Immature natural killer cell (primary cell): ENCODE measurements around the gene SLC11A1. TPM values are rescaled to one million over a fixed set of nuclear protein-coding genes. Genes with fewer than 3 reads are reported as not detected.

Source experiments
- DNase-seq, 3 donors: peaks; one replicate each; pipeline ENCODE4 v3.0.0; 2022; ENCODE audit warnings: mixed read lengths in 1 of 3
- H3K27ac Mint-ChIP-seq, 6 donors: one replicate each; pipeline ENCODE4 v1.8.0; 2020; ENCODE audit warnings: mixed read lengths in 6 of 6, mild to moderate bottlenecking in 5 of 6, inconsistent platforms in 4 of 6, moderate library complexity in 3 of 6
- H3K27me3 Mint-ChIP-seq, 3 donors: one replicate each; pipeline ENCODE4 v1.8.0; 2020 to 2021; ENCODE audit warnings: low read depth in 3 of 3, mild to moderate bottlenecking in 3 of 3, mixed read lengths in 3 of 3, moderate library complexity in 3 of 3, inconsistent platforms in 1 of 3
- H3K36me3 Mint-ChIP-seq, 3 donors: one replicate each; pipeline ENCODE4 v1.8.0; 2020; ENCODE audit warnings: mixed read lengths in 3 of 3, inconsistent platforms in 2 of 3, mild to moderate bottlenecking in 2 of 3
- H3K4me1 Mint-ChIP-seq, 2 donors: one replicate each; pipeline ENCODE4 v1.8.0; 2020; ENCODE audit warnings: inconsistent platforms in 2 of 2, mild to moderate bottlenecking in 2 of 2, mixed read lengths in 2 of 2, moderate library complexity in 1 of 2
- H3K4me3 Mint-ChIP-seq, 5 donors: one replicate each; pipeline ENCODE4 v1.8.0; 2020; ENCODE audit warnings: mild to moderate bottlenecking in 5 of 5, mixed read lengths in 5 of 5, inconsistent platforms in 3 of 5, moderate library complexity in 3 of 5
- H3K9me3 Mint-ChIP-seq, 6 donors: one replicate each; pipeline ENCODE4 v1.8.0; 2020; ENCODE audit warnings: mild to moderate bottlenecking in 6 of 6, mixed read lengths in 6 of 6, inconsistent platforms in 4 of 6, moderate library complexity in 3 of 6
- polyA plus RNA-seq, 3 donors: library from polyadenylated mRNA; unstranded; fragments of 300-500 nt; fragmentation: Illumina TruSeq; gene quantifications; one replicate each; pipeline ENCODE4 v1.2.3, GENCODE V29; 2021

The SLC11A1 gene
- polyA plus RNA-seq, 3 donors from 2014 or later = 0.66 to 1.8 (median 1.2) TPM

DNA sequence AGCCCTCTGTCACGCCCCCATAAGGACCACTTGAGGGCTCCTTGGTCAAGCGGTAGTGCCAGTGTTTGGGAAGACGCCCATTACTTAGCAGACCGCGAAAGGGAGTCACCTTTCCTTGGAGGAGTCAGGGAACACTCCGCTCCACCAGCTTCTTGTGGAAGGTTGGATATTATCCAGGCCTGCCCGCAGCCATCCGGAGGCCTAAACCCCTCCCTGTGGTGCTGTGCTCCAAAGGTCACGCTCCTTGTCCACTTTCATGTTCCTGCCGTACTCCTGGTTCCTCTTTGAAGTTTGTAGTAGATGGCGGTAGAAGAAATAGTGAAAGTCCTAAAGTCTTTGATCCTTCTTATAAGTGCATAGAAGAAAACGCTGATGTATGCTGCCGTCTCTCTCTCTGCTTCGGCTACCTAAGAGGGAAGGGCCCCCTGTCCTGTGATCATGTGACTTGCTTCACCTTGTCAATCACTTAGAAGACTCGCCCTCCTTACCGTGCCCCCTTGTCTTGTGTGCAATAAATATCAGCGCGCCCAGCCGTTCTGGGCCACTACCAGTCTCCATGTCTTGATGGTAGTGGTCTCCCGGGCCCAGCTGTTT lies 27.1 kb upstream of the SLC11A1 start:
- no peaks in the 10 kb centered on the region for H3K4me1 Mint-ChIP-seq
- H3K4me3 Mint-ChIP-seq = no peak overlapping the region
- no peak overlapping the region for H3K27ac Mint-ChIP-seq
- no peak for DNase-seq
- H3K9me3 Mint-ChIP-seq = peaks cover 0 to 11% (median 6%) of the 10 kb centered on the region in 6 donors
- H3K36me3 Mint-ChIP-seq = peaks cover 0 to 4% (median 4%) of the 10 kb centered on the region in 3 donors
- H3K27me3 Mint-ChIP-seq = peaks cover 0 to 4% (median 2%) of the 10 kb centered on the region in 3 donors

GRCh38 chr2:218357236-218358177 lies 24.6 kb upstream of the SLC11A1 start:
- DNase-seq = no peak
- peak overlapping the region in 1 of 6 donors; percentile 12 for H3K27ac Mint-ChIP-seq
- no peaks in the 10 kb centered on the region for H3K36me3 Mint-ChIP-seq
- H3K4me3 Mint-ChIP-seq = no peak overlapping the region
- H3K27me3 Mint-ChIP-seq = peaks cover 0 to 4% (median 0%) of the 10 kb centered on the region in 3 donors
- H3K4me1 Mint-ChIP-seq = no peaks in the 10 kb centered on the region
- H3K9me3 Mint-ChIP-seq = peaks cover 0 to 3% (median 0%) of the 10 kb centered on the region in 6 donors

DNA sequence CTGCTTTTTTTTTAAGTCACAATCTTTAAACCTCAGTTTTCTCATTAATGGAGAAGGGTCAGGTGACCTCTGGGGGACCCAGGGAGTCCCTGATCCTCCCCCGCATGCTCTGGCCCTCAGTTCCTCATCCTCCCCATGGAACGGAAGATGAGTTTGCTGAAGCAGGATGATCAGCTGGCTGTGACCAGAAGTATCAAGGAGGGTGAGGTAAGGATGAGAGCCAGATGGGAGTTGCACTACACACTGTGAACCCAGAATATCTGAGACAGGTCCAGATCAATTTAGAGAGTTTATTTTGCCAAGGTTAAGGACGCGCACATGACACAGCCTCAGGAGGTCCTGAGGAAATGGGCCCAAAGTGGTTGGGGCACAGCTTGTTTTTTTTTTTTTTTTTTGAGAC lies 21.6 kb upstream of the SLC11A1 start:
- no peak for DNase-seq
- H3K36me3 Mint-ChIP-seq = no peaks in the 10 kb centered on the region
- H3K4me3 Mint-ChIP-seq = no peak overlapping the region
- peaks cover 0 to 4% (median 0%) of the 10 kb centered on the region in 3 donors for H3K27me3 Mint-ChIP-seq
- no peaks in the 10 kb centered on the region for H3K9me3 Mint-ChIP-seq
- H3K4me1 Mint-ChIP-seq = peaks cover 0 to 2% of the 10 kb centered on the region in 2 donors
- no peak overlapping the region for H3K27ac Mint-ChIP-seq

DNA sequence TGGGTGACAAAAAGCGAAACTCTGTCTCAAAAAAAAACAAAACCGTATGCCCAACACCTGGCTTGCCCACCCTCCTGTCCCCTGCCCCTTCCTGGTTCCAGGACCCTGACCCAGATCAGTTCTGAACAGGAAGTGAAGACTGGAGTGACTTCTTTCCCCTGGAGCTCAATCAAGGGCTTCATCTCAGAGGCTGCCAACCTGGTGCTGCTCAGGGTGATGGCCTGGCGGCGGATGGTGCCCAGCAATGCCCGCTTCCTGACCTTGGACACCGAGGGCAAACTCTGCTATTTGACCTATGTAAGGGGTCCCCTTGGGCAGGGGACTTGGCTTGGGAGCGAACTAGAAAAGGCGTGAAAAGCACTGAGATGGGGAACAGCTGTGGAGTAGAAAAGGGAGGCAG lies 19.5 kb upstream of the SLC11A1 start:
- DNase-seq = no peak
- Mint-ChIP-seq H3K36me3 (no peaks in the 10 kb centered on the region), H3K4me1 (peaks cover 7 to 10% of the 10 kb centered on the region in 2 donors), H3K9me3 (no peaks in the 10 kb centered on the region), H3K27ac (peak overlapping the region in 1 of 6 donors; percentile 31), H3K4me3 (no peak overlapping the region), H3K27me3 (peaks cover 2 to 4% (median 2%) of the 10 kb centered on the region in 3 donors)

GRCh38 chr2:218363736-218364135 lies 18.3 kb upstream of the SLC11A1 start:
- Mint-ChIP-seq H3K4me3 (no peak overlapping the region), H3K36me3 (no peaks in the 10 kb centered on the region), H3K4me1 (peaks cover 17 to 18% of the 10 kb centered on the region in 2 donors), H3K9me3 (no peaks in the 10 kb centered on the region), H3K27ac (peak overlapping the region in 1 of 6 donors; percentile 12), H3K27me3 (peaks cover 2 to 5% (median 2%) of the 10 kb centered on the region in 3 donors)
- no peak for DNase-seq

DNA sequence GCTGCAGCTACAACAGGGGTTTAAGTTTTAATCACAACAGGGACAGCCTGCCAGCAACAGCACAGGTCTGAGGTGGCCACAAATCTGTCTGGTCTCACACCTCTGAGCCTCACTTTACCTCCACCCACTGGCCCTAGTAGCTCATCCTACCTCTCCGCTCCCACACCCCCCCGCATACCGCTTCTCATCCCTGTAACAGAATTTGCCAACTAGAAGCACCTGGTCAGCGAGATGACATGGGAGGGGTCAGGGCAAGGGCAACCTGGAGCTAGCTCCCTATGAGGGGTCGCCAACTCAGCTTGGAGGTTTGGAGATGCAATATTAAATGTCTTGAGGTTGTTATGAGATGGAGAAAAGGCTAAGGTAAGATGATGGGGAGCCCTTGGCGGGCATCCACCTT lies 17.9 kb upstream of the SLC11A1 start:
- peaks cover 2 to 5% (median 2%) of the 10 kb centered on the region in 3 donors for H3K27me3 Mint-ChIP-seq
- no peak for DNase-seq
- no peaks in the 10 kb centered on the region for H3K9me3 Mint-ChIP-seq
- H3K36me3 Mint-ChIP-seq = no peaks in the 10 kb centered on the region
- no peak overlapping the region for H3K4me3 Mint-ChIP-seq
- H3K27ac Mint-ChIP-seq = peak overlapping the region in 2 of 6 donors; percentile 12 to 20
- H3K4me1 Mint-ChIP-seq = peaks cover 21 to 22% of the 10 kb centered on the region in 2 donors

GRCh38 chr2:218366621-218367414 lies 15.3 kb upstream of the SLC11A1 start:
- Mint-ChIP-seq H3K27me3 (peaks cover 2 to 3% (median 2%) of the 10 kb centered on the region in 3 donors), H3K36me3 (no peaks in the 10 kb centered on the region), H3K4me1 (peaks cover 27 to 33% of the 10 kb centered on the region in 2 donors), H3K27ac (peak overlapping the region; percentile 30 to 93 (median 82)), H3K9me3 (no peaks in the 10 kb centered on the region), H3K4me3 (peak overlapping the region; percentile 82 to 89 (median 86))
- no peak for DNase-seq

- Mint-ChIP-seq H3K4me3 (peak overlapping the region; percentile 82 to 89 (median 86)), H3K27me3 (peaks cover 2 to 3% (median 2%) of the 10 kb centered on the region in 3 donors), H3K4me1 (peaks cover 27 to 33% of the 10 kb centered on the region in 2 donors), H3K36me3 (no peaks in the 10 kb centered on the region), H3K27ac (peak overlapping the region; percentile 82 to 96 (median 90)), H3K9me3 (no peaks in the 10 kb centered on the region)
- DNase-seq = peak; percentile 78 to 83 (median 81)
Measured at GRCh38 chr2:218367415-218368149, 14.5 kb upstream of the SLC11A1 start.

DNA sequence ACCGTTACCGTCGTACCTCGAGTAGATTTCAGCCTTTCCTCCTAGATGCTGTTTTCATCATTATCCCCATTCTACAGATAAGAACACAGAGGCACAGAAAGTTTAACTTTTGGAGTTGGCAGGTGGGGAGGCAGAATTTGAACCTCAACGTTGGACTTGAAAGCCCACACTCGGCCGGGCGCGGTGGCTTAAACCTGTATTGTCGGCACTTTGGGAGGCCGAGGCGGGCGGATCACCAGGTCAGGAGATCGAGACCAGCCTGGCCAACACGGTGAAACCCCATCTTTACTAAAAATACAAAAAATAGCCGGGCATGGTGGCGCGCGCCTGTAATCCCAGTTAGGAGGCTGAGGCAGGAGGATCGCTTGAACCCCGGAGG lies 13.9 kb upstream of the SLC11A1 start:
- peaks cover 2 to 3% (median 2%) of the 10 kb centered on the region in 3 donors for H3K27me3 Mint-ChIP-seq
- peak overlapping the region; percentile 82 to 96 (median 90) for H3K27ac Mint-ChIP-seq
- no peak for DNase-seq
- H3K36me3 Mint-ChIP-seq = no peaks in the 10 kb centered on the region
- H3K4me3 Mint-ChIP-seq = peak overlapping the region; percentile 82 to 89 (median 86)
- H3K9me3 Mint-ChIP-seq = no peaks in the 10 kb centered on the region
- peaks cover 27 to 33% of the 10 kb centered on the region in 2 donors for H3K4me1 Mint-ChIP-seq

DNA sequence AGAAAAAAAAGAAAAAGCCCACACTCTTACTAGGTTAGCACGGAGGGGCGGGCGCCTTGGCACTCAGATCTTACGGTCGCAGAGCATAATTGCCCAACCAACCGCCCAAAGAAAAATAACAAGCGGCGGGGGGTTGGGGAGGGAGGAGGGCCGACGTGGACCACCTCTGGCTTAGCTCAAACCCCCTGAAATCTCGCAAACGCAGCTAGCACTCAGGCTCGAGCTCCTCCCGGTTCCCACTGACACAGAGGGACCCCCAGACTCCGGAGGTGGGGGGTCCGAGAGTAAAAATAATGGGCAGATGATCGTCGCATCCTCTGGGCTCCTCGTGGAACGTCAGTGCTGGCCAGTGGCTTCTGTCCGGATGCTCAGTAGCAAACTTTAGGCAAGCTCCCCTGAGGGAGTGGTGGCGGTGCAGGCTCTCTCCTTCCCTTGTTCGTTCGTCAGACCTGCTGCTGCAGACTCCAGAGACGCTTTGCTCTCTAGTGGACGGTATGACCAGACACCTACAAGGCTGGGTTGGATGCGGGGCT lies 13.4 kb upstream of the SLC11A1 start:
- H3K27me3 Mint-ChIP-seq = peaks cover 2 to 3% (median 2%) of the 10 kb centered on the region in 3 donors
- H3K4me1 Mint-ChIP-seq = peaks cover 27 to 33% of the 10 kb centered on the region in 2 donors
- H3K4me3 Mint-ChIP-seq = peak overlapping the region; percentile 82 to 89 (median 86)
- DNase-seq = no peak
- H3K27ac Mint-ChIP-seq = peak overlapping the region; percentile 34 to 96 (median 90)
- H3K9me3 Mint-ChIP-seq = no peaks in the 10 kb centered on the region
- no peaks in the 10 kb centered on the region for H3K36me3 Mint-ChIP-seq

GRCh38 chr2:218369330-218369729 lies 12.7 kb upstream of the SLC11A1 start:
- Mint-ChIP-seq H3K27ac (peak overlapping the region; percentile 55 to 96 (median 74)), H3K4me1 (peaks cover 27 to 33% of the 10 kb centered on the region in 2 donors), H3K9me3 (no peaks in the 10 kb centered on the region), H3K27me3 (peaks cover 2 to 3% (median 2%) of the 10 kb centered on the region in 3 donors), H3K4me3 (peak overlapping the region in 4 of 5 donors; percentile 82 to 89 (median 87)), H3K36me3 (no peaks in the 10 kb centered on the region)
- no peak for DNase-seq

GRCh38 chr2:218370410-218371063 lies 11.5 kb upstream of the SLC11A1 start:
- H3K27me3 Mint-ChIP-seq = peaks cover 2 to 3% (median 2%) of the 10 kb centered on the region in 3 donors
- H3K27ac Mint-ChIP-seq = peak overlapping the region; percentile 23 to 87 (median 54)
- H3K36me3 Mint-ChIP-seq = no peaks in the 10 kb centered on the region
- no peak for DNase-seq
- H3K9me3 Mint-ChIP-seq = no peaks in the 10 kb centered on the region
- peaks cover 25 to 33% of the 10 kb centered on the region in 2 donors for H3K4me1 Mint-ChIP-seq
- no peak overlapping the region for H3K4me3 Mint-ChIP-seq
